HG03039 (cell line): ENCODE measurements around the gene TTC7B.

Experiments
- ATAC-seq: cut with Tn5 transposase; IDR thresholded peaks from one replicate; pipeline ENCODE4 v1.9.1; 2021; ENCODE audit warnings: mild to moderate bottlenecking, moderate library complexity; ENCODE audit not compliant: unreplicated experiment

TTC7B gene

DNA sequence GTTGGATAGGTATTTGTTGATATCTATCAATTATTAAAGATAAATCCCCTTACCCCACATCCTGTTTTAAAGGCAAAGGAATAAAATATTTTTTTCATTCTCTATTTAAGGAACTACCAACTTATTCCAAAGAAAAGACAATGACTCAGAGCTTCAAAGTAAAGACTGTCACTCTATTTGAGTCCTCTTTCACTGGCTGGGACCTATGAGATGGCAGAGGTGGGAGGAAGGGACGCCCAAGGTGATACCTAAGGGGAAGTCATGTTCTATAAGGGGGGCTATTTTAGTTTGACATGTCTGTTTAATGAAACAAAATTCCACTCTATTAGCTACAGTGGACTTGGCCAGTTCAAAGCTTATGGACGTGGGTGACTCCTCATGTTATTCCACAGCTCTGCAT is 209.8 kb downstream of the TTC7B start:
- ATAC-seq: no peak

DNA sequence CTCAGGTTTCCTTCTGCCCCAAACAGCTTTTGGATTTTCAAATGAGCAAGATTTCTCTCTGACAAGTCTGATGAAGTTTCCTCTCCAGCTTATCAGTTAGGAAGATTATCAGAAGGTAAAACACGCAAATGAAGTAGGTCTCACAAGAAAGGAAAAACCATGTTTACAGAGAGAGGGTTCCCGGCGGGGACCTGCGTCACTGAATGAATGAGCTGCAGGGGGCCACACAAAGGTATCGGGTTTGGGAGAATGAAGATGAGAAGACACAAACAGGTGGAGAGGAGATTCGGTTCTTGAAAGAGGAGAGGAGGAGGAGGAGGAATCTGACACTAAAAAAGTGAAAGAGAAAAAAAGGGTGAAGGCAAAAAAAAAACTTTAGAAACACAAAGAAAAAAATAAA is 210.8 kb downstream of the TTC7B start:
- no peak for ATAC-seq

DNA sequence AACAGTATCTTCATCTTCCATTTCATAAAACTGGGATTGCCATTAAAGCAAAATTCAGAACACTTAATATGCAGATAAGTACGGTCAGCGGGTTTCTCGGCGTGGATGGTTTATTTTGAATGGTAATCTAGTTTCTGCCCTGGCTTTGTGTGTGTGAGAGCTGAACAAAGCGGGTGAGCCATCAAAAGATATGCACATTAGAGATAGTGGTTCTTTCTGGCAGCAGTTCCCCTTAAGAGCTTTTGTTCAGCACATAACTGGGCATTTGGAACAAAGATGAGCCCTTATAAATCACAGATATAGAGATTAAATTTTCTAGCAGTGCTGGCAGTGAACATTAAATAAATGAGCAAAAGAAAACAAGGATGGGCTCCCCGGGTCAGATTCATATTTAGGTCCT is 211.9 kb downstream of the TTC7B start:
- ATAC-seq: no peak

DNA sequence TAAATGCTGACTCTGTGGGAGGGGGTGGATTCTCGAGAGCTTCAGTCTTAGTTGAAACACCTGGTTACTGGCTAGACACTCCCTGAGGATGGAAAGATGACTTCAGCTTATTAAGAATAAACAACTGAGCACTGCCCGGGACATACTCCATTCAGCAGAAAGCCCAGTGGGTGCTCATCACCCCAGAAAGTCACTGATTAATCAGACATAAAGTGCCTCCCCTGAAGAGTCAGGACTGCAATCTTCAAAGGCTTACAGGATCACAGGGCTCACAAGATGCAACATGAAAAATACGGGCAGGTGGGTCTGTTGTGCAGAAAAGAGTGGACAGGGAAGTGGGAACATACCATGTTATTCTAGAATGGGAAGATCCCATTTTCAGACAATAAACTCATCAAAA is 212.4 kb downstream of the TTC7B start:
- no peak for ATAC-seq

DNA sequence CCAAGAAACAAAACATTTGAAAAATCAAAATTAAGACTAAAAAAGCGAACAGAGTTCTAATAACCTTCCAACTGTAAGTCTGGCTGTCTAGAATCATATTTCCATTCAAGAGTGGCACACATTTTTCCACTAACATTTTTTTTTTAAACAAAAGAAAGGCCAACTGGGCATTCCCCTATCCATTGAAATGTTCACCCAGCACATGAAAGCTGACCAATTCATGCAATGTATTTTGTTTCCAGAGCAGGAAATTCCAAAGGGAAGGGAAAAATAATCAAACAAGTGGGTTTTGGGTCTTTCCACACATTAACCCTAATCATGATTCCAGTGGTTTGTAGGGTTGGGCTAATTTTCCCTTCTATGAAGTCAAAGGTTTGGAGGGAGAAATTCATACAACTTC is 212.9 kb downstream of the TTC7B start:
- ATAC-seq: no peak

DNA sequence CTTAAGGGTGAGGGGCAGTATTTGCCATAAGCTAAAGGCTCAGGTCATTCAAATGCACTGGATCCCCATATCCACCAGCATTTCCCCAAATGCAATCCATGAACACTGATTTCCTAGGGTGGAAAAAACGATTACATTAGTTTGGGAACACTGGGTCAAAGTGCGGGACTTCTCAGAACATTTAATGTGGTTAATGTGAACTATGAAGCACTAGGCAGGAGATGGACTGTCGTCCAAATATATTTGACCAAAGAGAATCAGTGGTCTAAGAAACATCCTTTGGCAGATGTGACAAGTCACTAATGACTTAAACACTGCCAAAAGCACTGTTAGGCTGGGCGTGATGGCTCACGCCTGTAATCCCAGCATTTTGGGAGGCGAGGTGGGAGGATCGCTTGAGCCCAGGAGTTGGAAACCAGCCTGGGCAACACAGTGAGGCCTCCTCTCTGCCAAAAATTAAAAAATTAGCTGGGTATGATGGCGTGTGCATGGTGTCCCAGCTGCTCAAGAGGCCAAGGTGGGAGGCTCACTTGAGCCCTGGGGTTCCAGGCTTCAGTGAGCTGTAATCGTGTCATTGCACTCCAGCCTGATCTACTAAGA is 214.0 kb downstream of the TTC7B start:
- no peak for ATAC-seq

DNA sequence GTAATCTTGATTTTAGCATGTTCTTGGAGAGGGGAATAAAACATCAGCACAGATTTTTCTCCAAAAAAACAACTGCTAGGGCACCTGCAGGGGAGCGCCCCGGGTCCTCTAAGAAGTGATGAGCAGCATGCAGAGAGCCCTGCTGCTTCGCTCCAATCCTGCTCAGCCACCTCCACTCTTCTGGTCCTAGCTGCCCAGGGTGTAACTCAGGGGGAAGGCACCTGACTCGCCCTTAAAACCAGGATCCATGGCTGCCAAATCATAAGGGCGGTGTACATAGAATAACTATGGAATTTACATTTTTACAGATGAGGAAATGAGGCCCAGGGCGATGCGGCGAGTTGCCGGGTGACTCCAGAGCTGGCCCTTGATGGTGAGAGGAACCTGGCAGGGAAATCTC is 214.7 kb downstream of the TTC7B start:
- ATAC-seq: no peak

DNA sequence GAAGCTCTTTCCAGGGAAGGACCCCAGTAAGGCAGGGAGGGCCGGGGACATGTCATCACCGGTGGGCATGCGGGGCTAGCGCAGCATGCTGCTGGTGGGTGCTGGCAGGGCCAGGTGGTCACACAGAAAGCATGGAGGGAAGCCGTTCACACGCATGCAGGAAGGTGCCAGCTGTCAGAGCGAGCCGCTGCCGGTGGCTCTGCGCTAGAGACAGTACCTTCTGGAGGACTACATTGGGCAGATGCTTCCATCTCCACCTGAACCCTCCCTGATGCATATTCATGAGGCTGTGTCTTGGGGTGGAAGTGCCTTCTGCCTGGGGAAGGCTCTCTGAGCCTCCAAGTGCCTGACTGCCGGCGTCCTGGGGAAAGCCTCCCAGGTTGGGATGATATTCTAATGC is 215.6 kb downstream of the TTC7B start:
- ATAC-seq: no peak

DNA sequence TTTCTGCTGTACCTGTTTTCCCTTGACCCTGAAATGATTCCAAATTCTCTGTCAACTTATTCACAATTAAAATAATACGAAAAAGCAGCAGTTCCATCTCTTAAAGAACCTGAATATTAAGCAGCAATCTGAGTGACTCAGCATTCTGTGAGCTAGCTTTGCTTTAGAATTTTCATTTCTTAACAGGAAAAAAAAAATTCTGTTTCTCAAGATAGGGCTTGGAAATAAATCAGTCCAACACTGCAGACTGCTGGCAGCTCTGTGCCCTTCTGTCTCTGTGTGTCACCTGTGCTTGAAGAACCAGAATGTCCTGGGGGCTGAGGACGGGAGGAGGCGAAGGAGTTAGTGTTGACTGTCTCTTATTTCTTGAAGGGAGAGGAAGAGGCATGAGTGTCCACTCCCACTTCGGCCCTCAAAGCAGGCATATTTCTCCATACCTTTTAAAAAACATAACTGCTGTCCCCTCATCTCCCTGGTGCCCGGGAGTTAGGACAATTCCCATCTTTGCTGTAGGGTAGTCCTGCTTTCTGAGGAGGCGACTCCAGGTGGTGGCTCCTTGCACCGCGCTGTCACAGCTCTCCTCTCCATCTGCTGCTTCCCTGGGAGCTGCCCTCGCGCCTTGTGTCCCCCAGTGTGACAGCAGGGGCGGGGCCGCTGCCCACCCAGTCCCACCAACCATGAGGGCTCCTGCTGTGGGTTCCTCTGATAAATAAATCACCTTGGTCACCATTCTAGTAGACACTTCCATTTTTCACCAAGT is 216.3 kb downstream of the TTC7B start:
- no peak for ATAC-seq

DNA sequence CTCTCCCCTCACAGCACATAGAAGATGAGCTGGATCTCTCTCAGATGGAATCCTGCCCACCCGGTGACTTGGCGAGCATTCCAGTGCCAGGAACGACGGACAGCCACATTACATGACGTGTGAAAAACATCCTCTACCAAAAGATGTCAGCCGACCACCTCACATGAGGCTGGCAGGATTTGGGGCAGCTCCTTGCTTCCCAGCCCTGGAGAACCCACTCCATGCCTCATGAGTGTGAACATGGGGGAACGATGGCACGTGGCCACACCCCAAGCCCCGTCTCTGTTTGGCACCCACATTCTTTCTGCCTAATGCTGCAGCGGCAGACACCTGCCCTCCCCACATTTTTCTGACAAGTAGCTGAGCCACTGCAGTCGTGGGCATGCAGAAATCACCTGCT is 216.9 kb downstream of the TTC7B start:
- no peak for ATAC-seq

DNA sequence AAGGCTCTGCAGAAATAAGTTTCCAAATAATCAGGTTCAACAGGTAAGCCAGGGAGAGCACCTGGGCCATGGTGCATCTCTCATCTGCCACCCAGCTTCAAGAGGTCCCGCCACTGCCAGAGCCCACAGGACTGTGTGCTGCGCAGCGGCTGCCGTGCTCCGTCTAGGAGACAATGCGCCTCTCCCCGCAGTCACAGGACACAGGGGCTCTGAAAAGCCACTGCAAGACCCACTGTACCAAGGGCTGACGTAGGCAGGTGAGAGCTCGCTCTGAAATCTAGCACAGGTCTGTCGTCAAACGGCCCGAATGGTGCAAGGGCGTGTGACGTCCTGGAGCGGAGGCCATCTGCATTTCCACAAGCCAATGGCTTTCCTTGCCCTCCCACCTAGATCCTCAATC is 218.3 kb downstream of the TTC7B start:
- no peak for ATAC-seq

DNA sequence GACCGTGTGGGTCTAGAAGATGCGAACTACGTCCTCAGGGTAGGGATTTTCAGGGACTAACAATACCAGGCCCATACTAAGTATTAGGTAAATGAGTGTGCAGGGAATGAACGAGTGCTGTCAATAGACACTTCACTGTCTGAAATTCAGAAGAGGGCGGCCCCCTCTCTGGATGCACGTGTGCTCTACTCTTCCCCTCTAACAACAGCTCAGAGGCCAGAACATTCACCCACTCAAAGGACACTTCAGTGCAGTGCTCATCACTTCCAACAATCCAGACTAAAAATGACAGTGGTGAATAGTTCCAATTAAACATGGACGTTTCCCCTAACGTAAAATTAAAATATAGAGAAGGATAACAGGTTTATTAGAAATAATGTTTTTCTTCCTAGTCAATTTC is 219.5 kb downstream of the TTC7B start:
- ATAC-seq: no peak

DNA sequence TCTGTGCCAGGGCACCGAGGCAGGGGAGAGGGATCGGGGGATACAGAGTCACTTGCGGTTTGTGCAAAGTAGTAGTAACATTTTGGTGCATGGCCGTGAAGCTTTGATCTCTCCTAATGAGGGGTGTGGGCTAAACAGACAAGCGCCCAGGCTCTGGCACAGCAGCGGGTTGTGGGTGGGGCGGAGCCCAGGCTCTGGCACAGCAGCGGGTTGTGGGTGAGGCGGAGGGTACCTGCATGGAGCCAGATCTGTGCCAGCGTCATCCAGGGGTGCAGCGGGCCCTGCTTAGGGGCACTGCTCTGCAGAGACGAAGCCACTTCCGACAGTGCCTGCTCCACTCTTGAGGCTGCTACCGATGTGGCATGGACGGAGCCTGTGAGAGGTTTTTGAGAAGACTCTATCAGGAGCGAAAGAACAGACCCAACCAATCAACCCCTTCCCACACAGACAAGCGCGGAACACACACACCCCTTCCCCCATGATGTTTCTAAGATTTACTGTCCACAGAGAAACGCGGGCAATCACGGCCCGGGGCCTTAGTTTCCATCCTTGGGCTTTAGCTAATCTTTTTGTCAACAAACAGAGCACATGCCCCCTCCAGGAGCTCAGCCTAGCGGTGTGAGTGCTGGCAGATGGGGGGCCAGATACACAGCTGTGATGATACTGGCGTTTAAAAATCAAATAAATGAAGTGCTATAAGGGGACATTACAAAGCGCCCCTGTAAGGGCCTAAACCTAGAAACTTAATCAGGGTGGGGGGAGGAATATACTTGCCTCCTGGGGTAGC is 222.8 kb downstream of the TTC7B start:
- ATAC-seq: no peak

DNA sequence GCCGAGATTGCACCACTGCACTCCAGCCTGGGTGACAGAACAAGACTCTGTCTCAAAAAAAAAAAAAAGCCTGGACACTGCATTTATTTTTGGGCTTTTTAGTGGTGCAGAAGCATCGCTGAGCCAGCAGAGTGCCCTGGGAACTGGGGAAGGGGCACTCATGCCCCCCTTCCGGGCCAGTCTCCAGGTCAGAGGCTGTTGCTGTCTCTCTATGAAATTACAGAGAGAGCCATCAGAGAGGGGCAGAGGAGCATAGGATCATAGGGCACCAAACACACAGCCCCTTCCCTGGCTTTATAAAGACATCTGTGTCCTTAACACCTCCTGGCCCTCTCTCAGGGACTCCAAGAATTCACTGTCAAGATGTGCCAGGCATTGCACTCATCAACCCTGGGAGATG is 223.6 kb downstream of the TTC7B start:
- no peak for ATAC-seq

DNA sequence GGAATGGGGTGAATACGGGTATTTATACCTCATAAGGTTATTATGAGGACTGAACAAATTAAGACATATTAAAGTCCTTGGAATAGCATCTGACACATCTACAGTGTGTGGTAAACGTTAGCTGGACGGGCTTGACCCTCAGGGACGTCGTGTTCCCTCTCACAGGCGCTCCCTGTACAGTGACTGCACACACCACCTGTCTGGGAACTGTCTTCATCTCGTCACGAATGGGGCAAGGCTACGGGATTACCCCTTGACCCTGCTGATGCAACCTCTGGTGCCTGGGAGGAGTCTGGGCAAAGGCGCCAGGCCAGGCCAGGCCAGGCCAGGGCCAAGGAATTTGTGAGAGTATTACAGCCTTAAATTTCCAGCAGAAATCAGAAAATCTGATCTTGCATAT is 228.3 kb downstream of the TTC7B start:
- no peak for ATAC-seq

DNA sequence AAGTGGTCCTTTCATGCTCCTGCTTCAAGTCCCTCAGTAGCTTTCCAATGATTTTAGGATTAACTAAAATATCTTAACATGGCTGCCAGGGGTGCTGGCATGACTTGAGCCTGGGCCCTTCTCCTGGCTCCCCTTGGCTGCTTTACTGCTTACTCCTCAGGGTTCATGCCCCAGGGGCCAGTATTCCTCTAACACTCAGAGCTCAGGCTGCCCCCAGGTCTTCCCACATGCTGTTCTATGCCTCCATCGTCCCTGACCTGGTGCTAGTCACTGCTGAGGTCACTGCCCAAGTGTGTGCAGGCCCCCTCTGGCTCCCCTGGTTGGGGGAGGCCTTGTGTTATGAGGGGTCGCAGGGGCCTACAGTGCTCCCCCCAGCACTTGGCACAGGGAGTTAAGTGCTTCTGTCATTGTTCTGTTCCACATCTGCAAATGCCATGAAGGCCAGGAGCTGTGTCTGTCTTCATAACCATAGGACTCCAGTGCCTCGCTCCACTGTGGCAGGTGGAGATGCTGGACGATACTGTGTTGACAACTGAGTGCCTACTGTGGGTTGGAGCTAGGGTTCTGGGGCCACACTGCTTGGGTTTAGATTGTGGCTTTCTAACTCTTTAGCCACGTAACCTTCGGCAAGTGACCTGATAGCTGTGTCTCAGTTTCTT is 228.8 kb downstream of the TTC7B start:
- no peak for ATAC-seq

DNA sequence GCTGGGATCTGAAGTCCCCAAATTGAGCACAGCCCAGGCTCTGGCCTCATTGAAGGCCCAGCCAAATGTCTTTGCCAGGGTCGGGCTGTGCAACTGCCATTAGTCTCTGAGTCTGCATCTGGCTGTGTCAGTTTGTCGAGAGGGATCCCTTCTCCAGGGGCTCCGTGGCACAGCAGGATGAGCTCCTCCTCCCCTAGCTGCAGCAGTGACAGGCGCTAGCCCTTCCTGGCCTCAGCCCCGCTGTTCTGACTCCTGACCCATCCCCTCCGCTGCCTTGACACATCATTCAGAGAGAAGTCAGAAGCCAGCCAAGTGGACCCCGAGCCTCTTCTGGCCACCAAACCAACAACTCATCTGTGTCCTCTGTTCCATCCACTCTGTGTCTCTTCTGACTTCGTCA is 231.1 kb downstream of the TTC7B start:
- ATAC-seq: no peak

DNA sequence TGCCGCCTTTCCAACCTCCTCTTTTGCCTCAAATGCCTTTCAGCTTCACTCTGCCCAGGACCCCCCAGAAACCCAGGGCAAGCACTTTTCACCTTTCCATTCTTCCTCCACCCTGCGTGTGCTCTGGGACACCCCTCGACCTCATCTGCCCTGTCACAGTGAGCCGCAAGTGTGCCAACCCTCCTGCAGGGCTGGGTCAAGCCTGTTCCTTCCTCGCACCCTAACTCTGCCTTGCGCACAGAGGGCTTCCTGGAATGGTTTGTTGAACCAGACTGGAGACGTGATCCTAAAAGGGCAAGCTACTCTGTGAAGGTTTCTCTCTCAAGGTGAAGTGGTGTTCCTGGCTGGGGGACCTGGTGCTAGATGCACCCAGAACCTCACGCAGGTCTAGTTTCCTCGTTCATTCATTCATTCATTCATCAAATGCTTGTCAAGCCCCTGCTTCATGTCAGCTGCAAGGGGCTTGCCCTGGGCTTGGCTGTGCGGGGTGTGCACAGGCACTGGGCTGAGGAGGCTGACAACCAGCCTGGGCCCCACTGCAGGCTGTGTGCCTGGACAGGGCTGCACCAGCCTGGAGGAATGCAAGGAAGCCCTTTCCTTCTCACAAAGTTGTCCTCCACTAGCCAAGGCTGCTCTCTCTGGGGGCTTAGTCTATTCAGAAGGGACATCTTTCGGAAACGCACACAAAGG is 232.2 kb downstream of the TTC7B start:
- ATAC-seq: no peak

DNA sequence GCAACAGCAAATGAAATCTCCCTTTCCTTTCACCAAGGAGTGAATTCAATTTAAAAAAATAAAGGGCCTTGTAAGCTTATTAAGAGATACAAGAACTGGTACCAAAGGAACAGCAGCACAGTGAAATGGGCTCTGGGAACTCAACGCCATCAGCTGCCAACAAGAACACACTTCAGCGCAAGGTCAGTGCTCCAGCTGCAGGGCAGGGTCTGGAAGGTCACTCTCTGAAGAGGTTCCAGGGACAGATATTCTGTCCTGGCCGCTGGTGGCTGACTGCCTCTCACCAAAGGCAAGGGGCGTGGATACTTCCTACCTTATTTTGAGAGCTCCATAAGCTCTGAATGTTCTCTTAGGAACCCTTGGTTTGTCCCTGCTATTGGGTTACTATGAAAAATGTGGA is 232.8 kb downstream of the TTC7B start:
- no peak for ATAC-seq

DNA sequence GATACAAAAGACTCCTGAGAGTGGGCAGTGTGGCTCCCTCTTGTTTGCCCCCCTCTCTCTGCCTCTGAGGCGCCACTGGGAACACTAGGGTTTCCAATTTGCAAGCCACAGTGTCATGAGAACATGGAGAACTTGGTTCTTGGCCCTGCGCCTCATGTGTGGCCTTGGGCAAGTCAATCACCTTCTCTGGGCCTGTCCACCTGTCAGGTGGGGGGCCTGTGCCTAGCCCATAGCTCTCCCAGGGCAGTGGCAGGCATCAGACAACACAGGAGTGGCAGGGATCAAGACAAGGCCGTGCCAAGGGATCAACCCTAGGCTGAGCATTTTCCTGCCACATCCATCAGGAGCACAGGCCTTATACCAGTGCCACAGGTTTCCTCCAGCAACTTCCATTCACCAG is 234.1 kb downstream of the TTC7B start:
- ATAC-seq: no peak

DNA sequence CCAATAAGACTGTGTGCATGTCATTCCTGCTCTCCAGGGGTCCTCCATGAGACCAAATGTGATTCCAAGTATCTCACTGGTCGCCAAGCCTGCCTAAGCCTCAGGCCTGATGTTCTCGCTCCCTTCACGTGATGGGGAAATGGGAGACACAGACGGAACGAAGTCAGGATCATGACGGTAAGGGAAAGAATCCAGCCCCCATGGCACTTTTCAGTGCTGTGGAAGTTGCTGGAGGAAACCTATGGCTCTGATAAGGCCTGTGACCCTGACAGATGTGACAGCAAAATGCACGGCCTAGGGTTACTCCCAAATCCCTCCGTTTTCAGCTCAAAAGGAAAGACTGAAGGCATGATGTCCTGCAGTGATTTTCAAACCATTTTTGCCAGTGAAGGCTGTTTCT is 234.5 kb downstream of the TTC7B start:
- ATAC-seq: no peak
